H1 (cell line): Measurements from ENCODE around the gene NEGR1. TPM values are rescaled to one million over a fixed set of nuclear protein-coding genes. Genes with fewer than 3 reads are reported as not detected.

Source experiments
- ATF2 ChIP-seq: IDR thresholded peaks from 2 replicates; pipeline ENCODE4 v1.6.1; 2012; ENCODE audit warnings: low read length, inconsistent platforms
- ATF3 ChIP-seq: IDR thresholded peaks from 2 replicates; pipeline ENCODE4 v1.6.1; 2011; ENCODE audit warnings: low read depth, mild to moderate bottlenecking, low read length; ENCODE audit not compliant: insufficient read depth
- CBX5 ChIP-seq: fragments of 300-800, 300-1000 bp; sonication (generic); IDR thresholded peaks from 2 replicates; pipeline ENCODE4 v1.7.1; 2016; ENCODE audit warnings: antibody characterized with exemption, low read length, low read depth
- CBX8 ChIP-seq: fragments of 300-800, 300-1000 bp; sonication (generic); IDR thresholded peaks from 2 replicates; pipeline ENCODE4 v1.7.1; 2016; ENCODE audit warnings: low read depth, low read length, borderline replicate concordance
- CTBP2 ChIP-seq: IDR thresholded peaks from 2 replicates; pipeline ENCODE4 v1.7.0; 2011; ENCODE audit warnings: borderline replicate concordance, mild to moderate bottlenecking, moderate library complexity, mixed read lengths, low read length; ENCODE audit not compliant: insufficient read depth, insufficient read length
- KDM5A ChIP-seq: fragments of 200-600 bp; IDR thresholded peaks from 2 replicates; pipeline ENCODE4 v1.7.1; 2012; ENCODE audit warnings: mild to moderate bottlenecking, low read length, inconsistent platforms, mixed read lengths
- POLR2A ChIP-seq, 2 experiments: IDR thresholded peaks; 1 replicate in 1 of 2; 2 replicates in 1 of 2; pipeline ENCODE4 v1.6.1; 2011; ENCODE audit warnings: low read depth in 2 of 2, low read length in 2 of 2, mild to moderate bottlenecking in 2 of 2; ENCODE audit errors: control extremely low read depth in 1 of 2
- SIX5 ChIP-seq: IDR thresholded peaks from 2 replicates; pipeline ENCODE4 v1.6.1; 2011; ENCODE audit warnings: mild to moderate bottlenecking, low read depth, low read length
- SRF ChIP-seq: IDR thresholded peaks from 2 replicates; pipeline ENCODE4 v1.6.1; 2011; ENCODE audit warnings: mild to moderate bottlenecking, low read depth, low read length, moderate library complexity
- TCF12 ChIP-seq: IDR thresholded peaks from 2 replicates; pipeline ENCODE4 v1.6.1; 2011; ENCODE audit warnings: low read depth, mild to moderate bottlenecking, low read length
- USF2 ChIP-seq: IDR thresholded peaks from 2 replicates; pipeline ENCODE4 v1.6.1; 2011; ENCODE audit warnings: low read length, improper control_type of control experiment
- polyA plus RNA-seq, 7 experiments: library from polyadenylated mRNA; depleted of rRNA in 3 of 7; stranded (reverse) in 5 of 7; unstranded in 2 of 7; fragments of >200 nt in 5 of 7; fragments of 200-250 nt in 2 of 7; gene quantifications; 1 replicate in 5 of 7; 2 replicates in 1 of 7; 4 replicates in 1 of 7; pipeline versions ENCODE4 v1.2.1 to v1.2.3, GENCODE V29; 2011 to 2013; ENCODE audit warnings: missing spikeins in 2 of 7, mixed read lengths in 2 of 7
- total RNA-seq: library from RNA; stranded (reverse); fragmentation: NEBNext Ultra II Directional; extraction: Animal tissue kit (Norgen Biotek cat#: 25700); gene quantifications from 2 replicates; pipeline ENCODE4 v1.2.1, GENCODE V29; 2021

NEGR1 gene
- total and polyA plus RNA-seq, 2 of the 8 experiments (the other 6 are each of a cell fraction or from before 2014, with no cell fraction given), result 0.71 to 1.3 TPM

- TF ChIP-seq ATF3 (no peak), POLR2A (IDR thresholded peaks at IDR 0.05; ENCODE audit: control extremely low read depth in 1 of 2, low read depth in 2 of 2, low read length in 2 of 2) (no peak), KDM5A (no peak), CBX5 (no peak), CBX8 (no peak), USF2 (no peak), SRF (no peak), SIX5 (no peak), CTBP2 (no peak), TCF12 (no peak), ATF2 (no peak)
Measured at GRCh38 chr1:71488555-71489252, 793.6 kb downstream of the NEGR1 start (continued).
